Coronary artery (tissue), 2 donors: ENCODE measurements around the gene IGHMBP2.
A peak's percentile ranks its signal among the peaks of the same experiment; 100 is the strongest.

ENCODE experiments used
- DNase-seq: peaks from one replicate; pipeline ENCODE4 v3.0.0-alpha.2; 2017; ENCODE audit warnings: low spot score
- H3K27ac ChIP-seq, 2 donors: fragments of 200-600 bp; sonication (generic); one replicate each; pipeline ENCODE4 v1.5.1; 2016 to 2019
- H3K4me3 ChIP-seq: fragments of 200-600 bp; sonication (generic); 2 replicates; pipeline ENCODE4 v1.5.1; 2016; ENCODE audit warnings: mild to moderate bottlenecking, moderate library complexity
- CTCF ChIP-seq: fragments of 200-600 bp; sonication (generic); IDR thresholded peaks from one replicate; pipeline ENCODE4 v1.5.1; 2019; ENCODE audit warnings: antibody characterized with exemption

IGHMBP2 gene

GRCh38 chr11:68890490-68891231 lies 13.0 kb upstream of the IGHMBP2 start:
- H3K4me3 ChIP-seq, result peak overlapping the region; percentile 48
- peak overlapping the region; percentile 77 to 96 for H3K27ac ChIP-seq
- TF ChIP-seq CTCF, result no peak
- DNase-seq, result peak; percentile 96

DNA sequence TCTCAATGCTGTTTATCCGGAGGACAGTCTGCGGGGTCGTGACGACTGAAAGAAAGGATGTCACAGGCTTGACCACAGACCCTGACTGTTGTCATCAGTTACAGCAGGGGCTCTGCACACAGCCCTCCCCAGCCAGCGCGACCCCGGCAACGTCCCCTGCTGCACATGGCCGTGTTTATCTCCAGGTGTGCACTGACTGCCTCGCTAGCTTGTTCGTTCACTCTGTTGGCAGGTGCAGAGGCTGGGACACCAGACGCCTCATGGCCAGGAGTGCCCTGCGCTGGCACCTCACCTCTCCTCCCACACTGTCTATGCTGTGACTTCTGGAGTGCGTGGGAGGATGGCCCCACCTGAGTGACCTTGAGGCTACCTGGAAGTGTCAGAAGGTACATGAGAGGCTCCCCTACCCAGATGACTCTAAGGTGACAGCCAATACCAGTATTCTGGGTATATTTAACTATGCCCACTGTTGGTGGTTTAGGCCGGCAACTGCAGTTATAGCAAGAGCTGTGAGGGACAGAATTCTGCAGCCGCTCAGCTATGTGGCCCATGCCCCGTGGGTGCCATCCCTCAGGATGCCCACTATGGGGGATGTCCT lies 12.2 kb upstream of the IGHMBP2 start:
- TF ChIP-seq CTCF, result no peak
- peak overlapping the region; percentile 48 for H3K4me3 ChIP-seq
- H3K27ac ChIP-seq, result peak overlapping the region; percentile 77 to 96
- no peak for DNase-seq

- Histone ChIP-seq H3K27ac (peak overlapping the region in 1 of 2 donors; percentile 39), H3K4me3 (no peak overlapping the region)
- no peak for TF ChIP-seq CTCF
- DNase-seq, result no peak
These were observed 11.1 kb upstream of the IGHMBP2 start for GRCh38 chr11:68892576-68892975.

DNA sequence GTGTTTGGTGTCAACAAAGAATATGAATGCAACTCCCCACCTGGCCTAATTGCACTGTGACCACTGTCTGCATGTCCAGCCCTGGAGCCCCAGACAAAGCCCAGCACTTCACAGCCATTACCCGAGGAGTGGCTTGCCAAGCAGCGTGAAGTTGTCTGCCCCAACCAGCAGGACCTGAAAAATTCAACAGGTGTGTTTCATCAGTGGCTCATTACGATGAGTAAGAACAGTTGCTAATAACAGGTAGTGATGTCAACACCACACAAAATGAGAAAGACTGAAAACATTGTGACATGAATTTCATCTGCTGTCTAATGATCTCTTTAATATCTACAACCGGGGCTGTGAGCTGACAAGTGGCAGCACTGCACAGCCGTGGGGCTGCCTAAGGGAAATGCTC lies 10.4 kb upstream of the IGHMBP2 start:
- DNase-seq, result no peak
- H3K4me3 ChIP-seq, result no peak overlapping the region
- H3K27ac ChIP-seq, result no peak overlapping the region
- no peak for TF ChIP-seq CTCF

- Histone ChIP-seq H3K27ac (no peak overlapping the region), H3K4me3 (no peak overlapping the region)
- no peak for DNase-seq
- no peak for TF ChIP-seq CTCF
These were observed 7.3 kb upstream of the IGHMBP2 start for GRCh38 chr11:68896171-68896959.

GRCh38 chr11:68897441-68897840 lies 6.2 kb upstream of the IGHMBP2 start:
- no peak for DNase-seq
- no peak for TF ChIP-seq CTCF

More at GRCh38 chr11:68897441-68897840, 6.2 kb upstream of the IGHMBP2 start:
- Histone ChIP-seq H3K27ac (no peak overlapping the region), H3K4me3 (no peak overlapping the region)
